ENCODE data around the gene GLRX2.

GRCh38 chr1:193140254-193140653 is 35.0 kb upstream of the GLRX2 start:
- TF ChIP-seq REST (IDR thresholded peaks at IDR 0.05; ENCODE audit: insufficient read depth in 1 of 2, low read depth in 2 of 2, low read length in 1 of 2) (no peak), CTCF (IDR thresholded peaks at IDR 0.05) (no peak)
